HG03575 (cell line): ENCODE measurements around the gene AVPR1B.

ENCODE experiments used
- ATAC-seq: cut with Tn5 transposase; IDR thresholded peaks from one replicate; pipeline ENCODE4 v1.9.1; 2021; ENCODE audit not compliant: unreplicated experiment, insufficient number of reproducible peaks, low FRiP score; ENCODE audit errors: extremely low read depth

AVPR1B gene

DNA sequence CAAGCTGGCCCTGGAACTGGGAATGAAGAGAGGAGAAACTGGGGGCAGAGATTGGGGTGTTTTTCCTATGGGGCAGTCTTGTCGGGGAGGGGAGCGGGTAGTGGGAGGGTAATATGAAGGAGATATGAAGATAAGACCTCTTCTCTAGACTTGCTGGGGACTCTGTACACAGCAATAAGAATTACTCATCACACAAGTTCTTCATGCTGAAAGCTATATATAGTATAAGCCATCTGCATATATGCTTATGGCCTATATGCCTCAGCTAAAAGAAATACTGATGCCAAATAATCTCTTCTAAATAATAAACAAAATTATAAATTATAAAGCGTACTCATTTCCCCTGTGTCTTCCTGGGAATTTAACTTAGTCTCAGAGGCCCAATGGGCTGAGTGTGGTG, 56.3 kb downstream of the AVPR1B start:
- ATAC-seq, result no peak
